PC-3 (cell line): ENCODE measurements around the gene OLFM4. TPM values are rescaled to one million over a fixed set of nuclear protein-coding genes. Genes with fewer than 3 reads are reported as not detected.

Experiments
- ATAC-seq: fragments of 200-7000 bp; cut with Tn5 transposase; 2 replicates; pipeline ENCODE4 v1.9.1; 2020; ENCODE audit warnings: mild to moderate bottlenecking, moderate library complexity
- BruUV-seq: library from RNA; stranded (reverse); fragments of 400-500 nt; replicated peaks from 2 replicates; lab custom pipeline; 2021; lab: Mats Ljungman, UMichigan
- CTCF ChIA-PET: fragments of 300-600 bp; sonication (Branson Sonifier 250); formaldehyde crosslinking; loops from one replicate; lab custom pipeline; 2022; ENCODE audit warnings: antibody characterized with exemption; lab: Charles Lee
- POLR2A ChIA-PET: fragments of 300-600 bp; sonication (Branson Sonifier 250); formaldehyde crosslinking; loops from one replicate; lab custom pipeline; 2022; ENCODE audit warnings: antibody characterized with exemption; ENCODE audit not compliant: unreplicated experiment; lab: Charles Lee
- DNase-seq: peaks from one replicate; pipeline ENCODE4 v3.0.0-alpha.2; 2015
- H2AFZ ChIP-seq: fragments of 300-600 bp; sonication (generic); 2 replicates; pipeline ENCODE4 v1.6.0; 2016; ENCODE audit warnings: antibody characterized with exemption, low read length
- H3F3A ChIP-seq: fragments of 300-600 bp; sonication (generic); one replicate; pipeline ENCODE4 v1.6.0; 2017; ENCODE audit warnings: antibody characterized with exemption, low read length, control low read depth, mild to moderate bottlenecking; ENCODE audit not compliant: unreplicated experiment
- H3K27ac ChIP-seq: fragments of 300-600 bp; sonication (generic); 2 replicates; pipeline ENCODE4 v1.5.1; 2016; ENCODE audit warnings: mild to moderate bottlenecking, low read length
- H3K27me3 ChIP-seq: fragments of 300-600 bp; sonication (generic); 2 replicates; pipeline ENCODE4 v1.6.1; 2016; ENCODE audit warnings: low read length, mixed read lengths
- H3K36me3 ChIP-seq: fragments of 300-600 bp; sonication (generic); 2 replicates; pipeline ENCODE4 v1.6.1; 2016; ENCODE audit warnings: low read depth, mixed run types, low read length, mixed read lengths
- H3K4me1 ChIP-seq: fragments of 300-600 bp; sonication (generic); 2 replicates; pipeline ENCODE4 v1.5.1; 2016; ENCODE audit warnings: low read length; ENCODE audit not compliant: insufficient read depth
- H3K4me2 ChIP-seq: fragments of 300-600 bp; sonication (generic); 2 replicates; pipeline ENCODE4 v1.6.0; 2016; ENCODE audit warnings: low read length
- H3K4me3 ChIP-seq: fragments of 300-600 bp; sonication (generic); 2 replicates; pipeline ENCODE4 v1.5.1; 2016; ENCODE audit warnings: mild to moderate bottlenecking, low read length, mixed read lengths
- H3K79me2 ChIP-seq: fragments of 300-600 bp; sonication (generic); 2 replicates; pipeline ENCODE4 v1.6.1; 2017; ENCODE audit warnings: low read length, mixed read lengths
- H3K9ac ChIP-seq: fragments of 300-600 bp; sonication (generic); 2 replicates; pipeline ENCODE4 v1.6.0; 2016; ENCODE audit warnings: mild to moderate bottlenecking, low read length
- H3K9me2 ChIP-seq: fragments of 300-600 bp; sonication (generic); replicated peaks from 2 replicates; pipeline ENCODE4 v1.6.1; 2016; ENCODE audit warnings: mixed run types, low read length, mixed read lengths
- H3K9me3 ChIP-seq: fragments of 300-600 bp; sonication (generic); 2 replicates; pipeline ENCODE4 v1.6.1; 2016; ENCODE audit warnings: low read length, mixed read lengths
- H4K20me1 ChIP-seq: fragments of 300-600 bp; sonication (generic); 2 replicates; pipeline ENCODE4 v1.6.1; 2016; ENCODE audit warnings: low read length, mixed read lengths
- EZH2 ChIP-seq: fragments of 300-600 bp; sonication (generic); IDR thresholded peaks from one replicate; pipeline ENCODE4 v1.6.1; 2017; ENCODE audit warnings: antibody characterized with exemption, mild to moderate bottlenecking, low read length; ENCODE audit not compliant: unreplicated experiment
- EZH2phosphoT487 ChIP-seq: fragments of 300-600 bp; sonication (generic); IDR thresholded peaks from 2 replicates; pipeline ENCODE4 v1.6.1; 2018; ENCODE audit warnings: mild to moderate bottlenecking, antibody characterized with exemption, low read length, borderline replicate concordance
- intact Hi-C: fragments of 100-400 bp; cut with micrococcal nuclease; formaldehyde crosslinking; loops from 2 replicates; pipeline ENCODE4 v1.9.0; 2023
- total RNA-seq: library from RNA; depleted of rRNA; stranded (reverse); fragments of >200 nt; gene quantifications from 2 replicates; pipeline ENCODE4 v1.2.3, GENCODE V29; 2014
- TF ChIP-seq, protein P1 (sequence below): fragments of 300-600 bp; sonication (generic); conservative IDR thresholded peaks from 2 replicates; pipeline ENCODE4 v1.5.1; 2017; ENCODE audit warnings: antibody characterized with exemption, low read depth, mild to moderate bottlenecking, low read length

The OLFM4 gene
- total RNA-seq, 1 experiment from 2014 or later = not detected

DNA sequence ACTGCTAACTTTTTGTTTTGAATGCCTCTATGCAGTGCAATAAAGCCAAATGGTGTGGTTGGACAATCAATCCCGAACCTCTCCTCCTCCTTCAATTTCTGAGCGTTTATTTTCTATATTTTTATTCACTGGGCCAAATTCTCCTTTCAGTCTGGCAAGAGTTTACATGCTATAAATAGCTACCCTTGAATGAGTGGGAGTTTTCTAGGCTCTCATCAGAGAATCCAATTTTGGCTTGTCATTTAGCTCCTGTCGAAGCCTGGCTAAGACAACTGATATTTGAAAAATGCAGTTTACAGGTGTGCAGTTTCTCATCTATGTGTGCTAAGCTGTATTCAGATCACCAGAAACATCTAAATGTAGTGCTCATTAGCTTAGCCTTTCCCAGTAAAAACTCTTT lies 61.8 kb downstream of the OLFM4 start:
- Histone ChIP-seq H3K36me3 (no peaks in the 10 kb centered on the region), H3K4me3 (no peak overlapping the region), H3K9me3 (no peaks in the 10 kb centered on the region), H2AFZ (no peak overlapping the region), H4K20me1 (no peaks in the 10 kb centered on the region), H3K27me3 (no peaks in the 10 kb centered on the region), H3K79me2 (no peaks in the 10 kb centered on the region), H3K27ac (no peak overlapping the region), H3K9ac (no peak overlapping the region), H3F3A (no peaks in the 10 kb centered on the region), H3K4me2 (no peak overlapping the region), H3K9me2 (no peaks in the 10 kb centered on the region), H3K4me1 (no peaks in the 10 kb centered on the region)
- no peak for ATAC-seq
- CTCF ChIA-PET = no interaction called here
- POLR2A ChIA-PET = interaction anchor here (0.7 kb wide), 1 partner anchor 17 kb away, joined by 5 read pairs; no protein-coding TSS in a partner anchor
- intact Hi-C loops = no loop called here
- DNase-seq = no peak
- no TSS peak for BruUV-seq
- TF ChIP-seq, protein P1, sequence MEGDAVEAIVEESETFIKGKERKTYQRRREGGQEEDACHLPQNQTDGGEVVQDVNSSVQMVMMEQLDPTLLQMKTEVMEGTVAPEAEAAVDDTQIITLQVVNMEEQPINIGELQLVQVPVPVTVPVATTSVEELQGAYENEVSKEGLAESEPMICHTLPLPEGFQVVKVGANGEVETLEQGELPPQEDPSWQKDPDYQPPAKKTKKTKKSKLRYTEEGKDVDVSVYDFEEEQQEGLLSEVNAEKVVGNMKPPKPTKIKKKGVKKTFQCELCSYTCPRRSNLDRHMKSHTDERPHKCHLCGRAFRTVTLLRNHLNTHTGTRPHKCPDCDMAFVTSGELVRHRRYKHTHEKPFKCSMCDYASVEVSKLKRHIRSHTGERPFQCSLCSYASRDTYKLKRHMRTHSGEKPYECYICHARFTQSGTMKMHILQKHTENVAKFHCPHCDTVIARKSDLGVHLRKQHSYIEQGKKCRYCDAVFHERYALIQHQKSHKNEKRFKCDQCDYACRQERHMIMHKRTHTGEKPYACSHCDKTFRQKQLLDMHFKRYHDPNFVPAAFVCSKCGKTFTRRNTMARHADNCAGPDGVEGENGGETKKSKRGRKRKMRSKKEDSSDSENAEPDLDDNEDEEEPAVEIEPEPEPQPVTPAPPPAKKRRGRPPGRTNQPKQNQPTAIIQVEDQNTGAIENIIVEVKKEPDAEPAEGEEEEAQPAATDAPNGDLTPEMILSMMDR = no peak
- no peak for TF ChIP-seq EZH2
- no peak for TF ChIP-seq EZH2phosphoT487

DNA sequence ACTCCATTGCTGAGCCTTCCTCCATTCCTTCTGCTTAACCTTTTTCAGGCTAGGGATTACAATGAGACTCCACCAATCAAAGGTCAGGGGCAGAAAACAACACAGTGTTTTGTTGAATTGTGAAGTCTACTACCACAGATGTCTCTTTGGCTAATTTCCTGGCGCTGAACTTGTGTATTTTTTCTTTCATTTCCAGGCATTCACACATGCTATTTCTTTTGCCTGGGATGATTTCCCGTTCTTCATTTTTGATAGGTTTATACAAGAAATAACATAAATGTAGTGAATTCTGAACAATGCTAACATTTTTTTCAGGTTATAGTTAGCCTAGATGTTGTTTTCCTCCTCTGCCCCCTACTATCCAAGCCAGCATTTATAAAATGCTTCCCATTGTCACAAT lies 64.3 kb downstream of the OLFM4 start:
- intact Hi-C loops = no loop called here
- H3K9ac ChIP-seq = no peak overlapping the region
- H3K4me2 ChIP-seq = no peak overlapping the region
- ATAC-seq (no peak), DNase-seq (no peak)
- no peaks in the 10 kb centered on the region for H3K79me2 ChIP-seq
- H3K4me3 ChIP-seq = no peak overlapping the region
- TF ChIP-seq, protein P1 = no peak
- TF ChIP-seq EZH2phosphoT487 (no peak), EZH2 (no peak)
- no peaks in the 10 kb centered on the region for H3K9me3 ChIP-seq
- no peaks in the 10 kb centered on the region for H3K4me1 ChIP-seq
- CTCF ChIA-PET = no interaction called here
- no peak overlapping the region for H2AFZ ChIP-seq
- no peaks in the 10 kb centered on the region for H3K27me3 ChIP-seq
- H3F3A ChIP-seq = no peaks in the 10 kb centered on the region
- H3K9me2 ChIP-seq = no peaks in the 10 kb centered on the region
- no peaks in the 10 kb centered on the region for H4K20me1 ChIP-seq
- POLR2A ChIA-PET = no interaction called here
- no peak overlapping the region for H3K27ac ChIP-seq
- H3K36me3 ChIP-seq = no peaks in the 10 kb centered on the region
- BruUV-seq = no TSS peak

DNA sequence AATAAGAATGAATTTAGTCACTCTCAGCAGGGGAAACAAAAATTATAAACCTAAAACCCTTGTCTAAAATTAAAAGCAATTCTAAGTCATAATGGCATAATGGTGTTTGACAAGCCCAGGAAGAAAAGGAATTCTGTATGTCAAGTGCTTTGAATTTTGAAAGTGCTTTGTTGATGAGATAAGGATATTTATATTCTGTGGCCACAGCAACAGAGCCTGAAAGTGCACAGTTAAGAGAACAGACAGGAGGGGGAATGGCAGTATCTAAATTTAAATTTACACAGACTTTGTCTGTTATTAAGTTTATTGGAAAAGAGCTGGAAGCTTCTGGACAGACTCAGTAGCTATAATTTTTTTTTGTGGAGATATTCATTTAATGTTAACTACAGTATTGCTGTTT lies 69.8 kb downstream of the OLFM4 start:
- Histone ChIP-seq H3K4me2 (no peak overlapping the region), H3K9ac (no peak overlapping the region), H3K79me2 (no peaks in the 10 kb centered on the region), H3K4me3 (no peak overlapping the region), H2AFZ (no peak overlapping the region), H3K4me1 (no peaks in the 10 kb centered on the region), H3K9me2 (no peaks in the 10 kb centered on the region), H3K27ac (no peak overlapping the region), H3K27me3 (no peaks in the 10 kb centered on the region), H4K20me1 (no peaks in the 10 kb centered on the region), H3K36me3 (no peaks in the 10 kb centered on the region), H3F3A (no peaks in the 10 kb centered on the region), H3K9me3 (no peaks in the 10 kb centered on the region)
- ATAC-seq = no peak
- no TSS peak for BruUV-seq
- CTCF ChIA-PET = no interaction called here
- intact Hi-C loops = no loop called here
- DNase-seq = no peak
- POLR2A ChIA-PET = no interaction called here
- TF ChIP-seq EZH2phosphoT487 (no peak), EZH2 (no peak)
- TF ChIP-seq, protein P1 = no peak
